CD14-positive monocyte (primary cell): Measurements from ENCODE around the gene RPN1. TPM values are rescaled to one million over a fixed set of nuclear protein-coding genes. Genes with fewer than 3 reads are reported as not detected.

Experiments used
- DNase-seq, 3 donors: peaks; one replicate each; pipeline ENCODE4 v3.0.0-alpha.2; 2011 to 2022
- H2AFZ ChIP-seq: 2 replicates; pipeline ENCODE4 v1.6.0; 2012; ENCODE audit warnings: mild to moderate bottlenecking, low read depth, low read length, inconsistent platforms; ENCODE audit not compliant: insufficient read depth, poor library complexity, severe bottlenecking
- H3K27ac ChIP-seq, 2 donors: 1 replicate in 1 of 2; 2 replicates in 1 of 2; pipeline ENCODE4 v1.5.1; 2012 to 2013; ENCODE audit warnings: low read length in 2 of 2, control low read depth in 1 of 2, inconsistent platforms in 1 of 2, low read depth in 1 of 2, mild to moderate bottlenecking in 1 of 2
- H3K27me3 ChIP-seq, 2 donors: one replicate each; pipeline versions ENCODE4 v1.6.0 to v1.6.1; 2011 to 2013; ENCODE audit warnings: low read length in 2 of 2; ENCODE audit not compliant: control insufficient read depth in 2 of 2, insufficient read depth in 2 of 2
- H3K36me3 ChIP-seq, 2 donors: replicated peaks in 1 of 2; 1 replicate in 1 of 2; 2 replicates in 1 of 2; pipeline versions ENCODE4 v1.5.1 to v1.6.1; 2012 to 2013; ENCODE audit warnings: low read length in 2 of 2, control low read depth in 1 of 2, inconsistent platforms in 1 of 2, mild to moderate bottlenecking in 1 of 2; ENCODE audit not compliant: insufficient read depth in 2 of 2, control insufficient read depth in 1 of 2
- H3K4me1 ChIP-seq, 2 donors: 1 replicate in 1 of 2; 2 replicates in 1 of 2; pipeline versions ENCODE4 v1.5.1 to v1.6.1; 2012 to 2013; ENCODE audit warnings: low read length in 2 of 2, control low read depth in 1 of 2, inconsistent platforms in 1 of 2, mild to moderate bottlenecking in 1 of 2, moderate library complexity in 1 of 2; ENCODE audit not compliant: insufficient read depth in 2 of 2, control insufficient read depth in 1 of 2
- H3K4me2 ChIP-seq: replicated peaks from 2 replicates; pipeline ENCODE3; 2012; ENCODE audit warnings: low read length, moderate library complexity, mild to moderate bottlenecking; ENCODE audit not compliant: poor library complexity, severe bottlenecking; ENCODE audit errors: extremely low read depth
- H3K4me3 ChIP-seq, 3 experiments: fragments of 200-600 bp in 1 of 3; sonication (generic) in 1 of 3; replicated peaks in 1 of 3; 1 replicate in 2 of 3; 2 replicates in 1 of 3; pipeline ENCODE4 v1.5.1; 2011 to 2013; ENCODE audit warnings: low read length in 3 of 3, mild to moderate bottlenecking in 3 of 3, control low read depth in 2 of 3, low read depth in 2 of 3, inconsistent platforms in 1 of 3, moderate library complexity in 1 of 3
- H3K79me2 ChIP-seq: 2 replicates; pipeline ENCODE4 v1.6.0; 2012; ENCODE audit warnings: mild to moderate bottlenecking, control low read depth, inconsistent platforms, low read length, moderate library complexity; ENCODE audit not compliant: insufficient read depth
- H3K9ac ChIP-seq: 2 replicates; pipeline ENCODE4 v1.6.0; 2017; ENCODE audit warnings: low read length, mild to moderate bottlenecking; ENCODE audit not compliant: insufficient read depth, poor library complexity, severe bottlenecking
- H3K9me3 ChIP-seq, 2 donors: replicated peaks in 1 of 2; 1 replicate in 1 of 2; 2 replicates in 1 of 2; pipeline versions ENCODE4 v1.5.1 to v1.6.1; 2012 to 2013; ENCODE audit warnings: low read length in 2 of 2, control low read depth in 1 of 2; ENCODE audit not compliant: control insufficient read depth in 1 of 2, insufficient read depth in 1 of 2
- H4K20me1 ChIP-seq: 2 replicates; pipeline ENCODE4 v1.6.0; 2012; ENCODE audit warnings: mild to moderate bottlenecking, low read length, control low read depth, moderate library complexity; ENCODE audit not compliant: insufficient read depth
- H3K27ac Mint-ChIP-seq, 7 donors: one replicate each; pipeline ENCODE4 v1.8.0; 2020; ENCODE audit warnings: mild to moderate bottlenecking in 7 of 7, mixed read lengths in 7 of 7, moderate library complexity in 6 of 7, inconsistent platforms in 2 of 7
- H3K27me3 Mint-ChIP-seq, 3 donors: one replicate each; pipeline ENCODE4 v1.8.0; 2021 to 2022; ENCODE audit warnings: low read depth in 3 of 3, mild to moderate bottlenecking in 3 of 3, mixed read lengths in 3 of 3, moderate library complexity in 3 of 3, inconsistent platforms in 1 of 3
- H3K36me3 Mint-ChIP-seq, 2 donors: one replicate each; pipeline ENCODE4 v1.8.0; 2020; ENCODE audit warnings: mixed read lengths in 2 of 2, inconsistent platforms in 1 of 2, mild to moderate bottlenecking in 1 of 2
- H3K4me1 Mint-ChIP-seq: one replicate; pipeline ENCODE4 v1.8.0; 2020; ENCODE audit warnings: mild to moderate bottlenecking, mixed read lengths
- H3K4me3 Mint-ChIP-seq, 2 donors: one replicate each; pipeline ENCODE4 v1.8.0; 2020; ENCODE audit warnings: mild to moderate bottlenecking in 2 of 2, mixed read lengths in 2 of 2, moderate library complexity in 1 of 2
- H3K9me3 Mint-ChIP-seq, 7 donors: one replicate each; pipeline ENCODE4 v1.8.0; 2020 to 2022; ENCODE audit warnings: mixed read lengths in 7 of 7, mild to moderate bottlenecking in 6 of 7, moderate library complexity in 6 of 7, inconsistent platforms in 2 of 7
- CTCF ChIP-seq: fragments of 200-600 bp; IDR thresholded peaks from one replicate; pipeline ENCODE4 v1.8.0; 2022; ENCODE audit warnings: antibody characterized with exemption, mild to moderate bottlenecking
- WGBS: methylation state at CpG from one replicate; pipeline ENCODE4 v1.1.5; 2013; ENCODE audit warnings: missing lambda C conversion rate; ENCODE audit not compliant: insufficient coverage; 5-methylcytosine and 5-hydroxymethylcytosine counted together
- intact Hi-C, 2 donors: fragments of 100-400 bp; cut with micrococcal nuclease; formaldehyde crosslinking; loops; one replicate each; pipeline versions ENCODE4 v1.15.0 to v1.15.1; 2023
- polyA minus RNA-seq: library from RNA; depleted of rRNA, polyadenylated mRNA; stranded (reverse); fragments of >200 nt; gene quantifications from 2 replicates; pipeline ENCODE4 v1.2.3, GENCODE V29; 2012
- polyA plus RNA-seq, 3 donors: library from polyadenylated mRNA; depleted of rRNA in 1 of 3; unstranded in 2 of 3; stranded (reverse) in 1 of 3; fragments of 300-500 nt in 2 of 3; fragments of >200 nt in 1 of 3; fragmentation: Illumina TruSeq in 2 of 3; gene quantifications; 1 replicate in 2 of 3; 2 replicates in 1 of 3; pipeline ENCODE4 v1.2.3, GENCODE V29; 2012 to 2021
- total RNA-seq, 12 experiments: library from RNA in 1 of 12; stranded (reverse) in 1 of 12; fragments of 120-200 nt in 1 of 12; gene quantifications; one replicate each; pipeline ENCODE4 v1.2.4 and lab custom pipeline; 2013 to 2026; ENCODE audit warnings: mixed read lengths in 6 of 12, inconsistent platforms in 1 of 12

The RPN1 gene
- 259 TPM for total RNA-seq (2013)
- polyA plus RNA-seq, result 100 to 1,000 TPM; 112 to 375 (median 354) TPM
- polyA minus RNA-seq, result 195 and 232 TPM in 2 replicates
- total RNA-seq (lab: John Stamatoyannopoulos, UW), result 104 to 391 (median 212) reads per million in 11 experiments

- intact Hi-C loops, result loop anchor here (2.0 to 10.0 kb wide), 4 partner anchors 30 to 74 kb away; partner anchors contain the start of gene RAB7A (in 1 of the 2)
- H3K36me3 ChIP-seq, result peaks cover 0 to 5% of the 10 kb centered on the region in 2 donors
- H3K4me1 ChIP-seq, result peaks cover 28 to 49% of the 10 kb centered on the region in 2 donors
- H3K9ac ChIP-seq, result peak within 1 kb of the TSS; percentile 99
- H3K27ac ChIP-seq, result peak within 1 kb of the TSS; percentile 94 to 96
- Mint-ChIP-seq H3K4me1 (peaks cover 49% of the 10 kb centered on the region), H3K4me3 (peak within 1 kb of the TSS; percentile 84 to 90), H3K36me3 (peaks cover 3 to 8% of the 10 kb centered on the region in 2 donors), H3K27ac (peak within 1 kb of the TSS; percentile 94 to 99 (median 97)), H3K27me3 (peaks cover 0 to 2% (median 0%) of the 10 kb centered on the region in 3 donors), H3K9me3 (no peaks in the 10 kb centered on the region)
- H3K4me2 ChIP-seq, result peak within 1 kb of the TSS; percentile 80
- 0% methylated on average over 88 of the region's 96 CpGs for WGBS
- peak within 1 kb of the TSS; percentile 84 to 98 (median 98) for H3K4me3 ChIP-seq
- TF ChIP-seq CTCF, result no peak
- no peaks in the 10 kb centered on the region for H3K9me3 ChIP-seq
- peaks cover 54% of the 10 kb centered on the region for H3K79me2 ChIP-seq
- peak within 1 kb of the TSS; percentile 77 for H2AFZ ChIP-seq
- DNase-seq, result peak; percentile 96 to 97 (median 96)
- peaks cover 47% of the 10 kb centered on the region for H4K20me1 ChIP-seq
- no peaks in the 10 kb centered on the region for H3K27me3 ChIP-seq
Observed at GRCh38 chr3:128650096-128651050, at the start of gene RPN1. TSS of gene RPN1 (minus strand) at chr3:128650818. CDS start at chr3:128650800, 18 bp downstream.
